Neural progenitor cell (in vitro differentiated cells): ENCODE measurements around the gene C8A.

ENCODE experiments used
- CTCF ChIP-seq: fragments of 200-600 bp; sonication (generic); IDR thresholded peaks from 2 replicates; pipeline ENCODE4 v1.5.1; 2017; ENCODE audit warnings: antibody characterized with exemption, mild to moderate bottlenecking
- EZH2 ChIP-seq: fragments of 200-600 bp; sonication (generic); IDR thresholded peaks from 2 replicates; pipeline ENCODE4 v1.6.1; 2017; ENCODE audit warnings: antibody characterized with exemption, mild to moderate bottlenecking, moderate library complexity
- EZH2phosphoT487 ChIP-seq: fragments of 200-600 bp; sonication (generic); IDR thresholded peaks from 2 replicates; pipeline ENCODE4 v1.6.1; 2017; ENCODE audit warnings: antibody characterized with exemption

GRCh38 chr1:56866656-56867055 is 12.1 kb downstream of the C8A start:
- no peak for TF ChIP-seq CTCF
- no peak for TF ChIP-seq EZH2
- TF ChIP-seq EZH2phosphoT487 = no peak
